CD14-positive monocyte (primary cell): ENCODE data around the gene ANKRD39. TPM values are rescaled to one million over a fixed set of nuclear protein-coding genes. Genes with fewer than 3 reads are reported as not detected.
A peak's percentile ranks its signal among the peaks of the same experiment; 100 is the strongest.

Experiments
- DNase-seq, 3 donors: peaks; one replicate each; pipeline ENCODE4 v3.0.0-alpha.2; 2011 to 2022
- H2AFZ ChIP-seq: 2 replicates; pipeline ENCODE4 v1.6.0; 2012; ENCODE audit warnings: mild to moderate bottlenecking, low read depth, low read length, inconsistent platforms; ENCODE audit not compliant: insufficient read depth, poor library complexity, severe bottlenecking
- H3K27ac ChIP-seq, 2 donors: 1 replicate in 1 of 2; 2 replicates in 1 of 2; pipeline ENCODE4 v1.5.1; 2012 to 2013; ENCODE audit warnings: low read length in 2 of 2, control low read depth in 1 of 2, inconsistent platforms in 1 of 2, low read depth in 1 of 2, mild to moderate bottlenecking in 1 of 2
- H3K27me3 ChIP-seq, 2 donors: one replicate each; pipeline versions ENCODE4 v1.6.0 to v1.6.1; 2011 to 2013; ENCODE audit warnings: low read length in 2 of 2; ENCODE audit not compliant: control insufficient read depth in 2 of 2, insufficient read depth in 2 of 2
- H3K36me3 ChIP-seq, 2 donors: replicated peaks in 1 of 2; 1 replicate in 1 of 2; 2 replicates in 1 of 2; pipeline versions ENCODE4 v1.5.1 to v1.6.1; 2012 to 2013; ENCODE audit warnings: low read length in 2 of 2, control low read depth in 1 of 2, inconsistent platforms in 1 of 2, mild to moderate bottlenecking in 1 of 2; ENCODE audit not compliant: insufficient read depth in 2 of 2, control insufficient read depth in 1 of 2
- H3K4me1 ChIP-seq, 2 donors: 1 replicate in 1 of 2; 2 replicates in 1 of 2; pipeline versions ENCODE4 v1.5.1 to v1.6.1; 2012 to 2013; ENCODE audit warnings: low read length in 2 of 2, control low read depth in 1 of 2, inconsistent platforms in 1 of 2, mild to moderate bottlenecking in 1 of 2, moderate library complexity in 1 of 2; ENCODE audit not compliant: insufficient read depth in 2 of 2, control insufficient read depth in 1 of 2
- H3K4me2 ChIP-seq: replicated peaks from 2 replicates; pipeline ENCODE3; 2012; ENCODE audit warnings: low read length, moderate library complexity, mild to moderate bottlenecking; ENCODE audit not compliant: poor library complexity, severe bottlenecking; ENCODE audit errors: extremely low read depth
- H3K4me3 ChIP-seq, 3 experiments: fragments of 200-600 bp in 1 of 3; sonication (generic) in 1 of 3; replicated peaks in 1 of 3; 1 replicate in 2 of 3; 2 replicates in 1 of 3; pipeline ENCODE4 v1.5.1; 2011 to 2013; ENCODE audit warnings: low read length in 3 of 3, mild to moderate bottlenecking in 3 of 3, control low read depth in 2 of 3, low read depth in 2 of 3, inconsistent platforms in 1 of 3, moderate library complexity in 1 of 3
- H3K79me2 ChIP-seq: 2 replicates; pipeline ENCODE4 v1.6.0; 2012; ENCODE audit warnings: mild to moderate bottlenecking, control low read depth, inconsistent platforms, low read length, moderate library complexity; ENCODE audit not compliant: insufficient read depth
- H3K9ac ChIP-seq: 2 replicates; pipeline ENCODE4 v1.6.0; 2017; ENCODE audit warnings: low read length, mild to moderate bottlenecking; ENCODE audit not compliant: insufficient read depth, poor library complexity, severe bottlenecking
- H3K9me3 ChIP-seq, 2 donors: replicated peaks in 1 of 2; 1 replicate in 1 of 2; 2 replicates in 1 of 2; pipeline versions ENCODE4 v1.5.1 to v1.6.1; 2012 to 2013; ENCODE audit warnings: low read length in 2 of 2, control low read depth in 1 of 2; ENCODE audit not compliant: control insufficient read depth in 1 of 2, insufficient read depth in 1 of 2
- H4K20me1 ChIP-seq: 2 replicates; pipeline ENCODE4 v1.6.0; 2012; ENCODE audit warnings: mild to moderate bottlenecking, low read length, control low read depth, moderate library complexity; ENCODE audit not compliant: insufficient read depth
- H3K27ac Mint-ChIP-seq, 7 donors: one replicate each; pipeline ENCODE4 v1.8.0; 2020; ENCODE audit warnings: mild to moderate bottlenecking in 7 of 7, mixed read lengths in 7 of 7, moderate library complexity in 6 of 7, inconsistent platforms in 2 of 7
- H3K27me3 Mint-ChIP-seq, 3 donors: one replicate each; pipeline ENCODE4 v1.8.0; 2021 to 2022; ENCODE audit warnings: low read depth in 3 of 3, mild to moderate bottlenecking in 3 of 3, mixed read lengths in 3 of 3, moderate library complexity in 3 of 3, inconsistent platforms in 1 of 3
- H3K36me3 Mint-ChIP-seq, 2 donors: one replicate each; pipeline ENCODE4 v1.8.0; 2020; ENCODE audit warnings: mixed read lengths in 2 of 2, inconsistent platforms in 1 of 2, mild to moderate bottlenecking in 1 of 2
- H3K4me1 Mint-ChIP-seq: one replicate; pipeline ENCODE4 v1.8.0; 2020; ENCODE audit warnings: mild to moderate bottlenecking, mixed read lengths
- H3K4me3 Mint-ChIP-seq, 2 donors: one replicate each; pipeline ENCODE4 v1.8.0; 2020; ENCODE audit warnings: mild to moderate bottlenecking in 2 of 2, mixed read lengths in 2 of 2, moderate library complexity in 1 of 2
- H3K9me3 Mint-ChIP-seq, 7 donors: one replicate each; pipeline ENCODE4 v1.8.0; 2020 to 2022; ENCODE audit warnings: mixed read lengths in 7 of 7, mild to moderate bottlenecking in 6 of 7, moderate library complexity in 6 of 7, inconsistent platforms in 2 of 7
- CTCF ChIP-seq: fragments of 200-600 bp; IDR thresholded peaks from one replicate; pipeline ENCODE4 v1.8.0; 2022; ENCODE audit warnings: antibody characterized with exemption, mild to moderate bottlenecking
- WGBS: methylation state at CpG from one replicate; pipeline ENCODE4 v1.1.5; 2013; ENCODE audit warnings: missing lambda C conversion rate; ENCODE audit not compliant: insufficient coverage; 5-methylcytosine and 5-hydroxymethylcytosine counted together
- intact Hi-C, 2 donors: fragments of 100-400 bp; cut with micrococcal nuclease; formaldehyde crosslinking; loops; one replicate each; pipeline versions ENCODE4 v1.15.0 to v1.15.1; 2023
- polyA plus RNA-seq, 3 donors: library from polyadenylated mRNA; depleted of rRNA in 1 of 3; unstranded in 2 of 3; stranded (reverse) in 1 of 3; fragments of 300-500 nt in 2 of 3; fragments of >200 nt in 1 of 3; fragmentation: Illumina TruSeq in 2 of 3; gene quantifications; 1 replicate in 2 of 3; 2 replicates in 1 of 3; pipeline ENCODE4 v1.2.3, GENCODE V29; 2012 to 2021

The ANKRD39 gene
- polyA plus RNA-seq, 3 donors: 6.2 to 9.7 (median 9.0) TPM

DNA sequence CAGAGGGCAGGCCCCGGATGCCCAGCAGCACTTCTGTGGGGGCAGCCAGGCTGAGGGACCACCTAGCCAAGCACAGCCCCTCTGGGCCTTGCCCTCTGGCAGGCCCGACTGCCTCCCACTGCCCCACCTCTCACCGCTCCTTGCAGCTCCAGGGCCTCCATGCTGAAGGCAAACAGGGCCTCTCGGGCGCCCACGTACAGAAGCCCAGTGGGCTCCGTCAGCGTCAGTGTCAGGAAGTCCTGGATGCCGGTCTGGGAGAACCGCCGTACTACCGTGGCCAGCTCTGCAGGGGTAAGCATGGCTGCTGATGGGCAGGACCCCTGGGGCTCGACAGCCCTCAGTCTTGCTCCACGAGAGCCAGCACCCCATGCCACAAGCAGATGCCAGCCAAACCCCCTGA lies 8.3 kb upstream of the ANKRD39 start:
- H3K27ac ChIP-seq: no peak overlapping the region
- Mint-ChIP-seq H3K9me3 (peaks cover 0 to 12% (median 1%) of the 10 kb centered on the region in 7 donors), H3K27me3 (peaks cover 38 to 85% (median 46%) of the 10 kb centered on the region in 3 donors), H3K27ac (peak overlapping the region in 2 of 7 donors; percentile 36 to 58), H3K4me1 (peaks cover 60% of the 10 kb centered on the region), H3K36me3 (peaks cover 22 to 27% of the 10 kb centered on the region in 2 donors), H3K4me3 (peak overlapping the region in 1 of 2 donors; percentile 91)
- H3K79me2 ChIP-seq: no peaks in the 10 kb centered on the region
- no peak overlapping the region for H2AFZ ChIP-seq
- peak overlapping the region; percentile 84 for H3K4me2 ChIP-seq
- peaks cover 14% of the 10 kb centered on the region for H4K20me1 ChIP-seq
- no peaks in the 10 kb centered on the region for H3K36me3 ChIP-seq
- H3K9me3 ChIP-seq: peaks cover 0 to 8% of the 10 kb centered on the region in 2 donors
- no peak overlapping the region for H3K9ac ChIP-seq
- no peak for DNase-seq
- 46% methylated on average over 13 of the region's 14 CpGs for WGBS
- peak overlapping the region in 1 of 3 experiments; percentile 78 for H3K4me3 ChIP-seq
- H3K27me3 ChIP-seq: peaks cover 11 to 63% of the 10 kb centered on the region in 2 donors
- H3K4me1 ChIP-seq: peaks cover 66 to 80% of the 10 kb centered on the region in 2 donors
- intact Hi-C loops: no loop called here
- no peak for TF ChIP-seq CTCF

DNA sequence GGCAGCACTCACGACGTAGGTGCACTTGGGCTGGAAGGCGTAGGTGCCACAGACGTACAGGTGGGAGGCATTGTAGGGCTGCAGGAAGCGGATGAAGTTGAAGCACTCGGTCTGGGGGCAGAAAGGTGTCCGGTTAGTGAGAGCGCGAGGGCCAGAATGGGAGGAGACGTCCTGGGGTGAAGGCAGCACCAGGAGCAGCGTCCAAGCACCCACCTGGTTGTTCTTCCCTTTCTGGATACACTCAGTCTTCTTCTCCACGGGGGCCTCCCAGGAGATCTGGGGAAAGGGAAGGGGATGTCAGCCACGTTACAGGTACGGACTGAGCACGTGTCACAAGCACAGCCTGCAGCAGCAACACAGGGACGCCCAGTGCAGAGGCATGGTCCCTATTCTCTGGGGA lies 7.8 kb upstream of the ANKRD39 start:
- no peaks in the 10 kb centered on the region for H3K79me2 ChIP-seq
- no peak overlapping the region for H3K27ac ChIP-seq
- H3K9me3 ChIP-seq: peaks cover 0 to 3% of the 10 kb centered on the region in 2 donors
- Mint-ChIP-seq H3K4me3 (peak overlapping the region in 1 of 2 donors; percentile 83), H3K27me3 (peaks cover 33 to 84% (median 43%) of the 10 kb centered on the region in 3 donors), H3K27ac (peak overlapping the region in 2 of 7 donors; percentile 15 to 58), H3K4me1 (peaks cover 57% of the 10 kb centered on the region), H3K9me3 (peaks cover 0 to 8% (median 1%) of the 10 kb centered on the region in 7 donors), H3K36me3 (peaks cover 22 to 27% of the 10 kb centered on the region in 2 donors)
- WGBS: 98% methylated on average over 6 of the region's 16 CpGs
- H3K4me2 ChIP-seq: no peak overlapping the region
- H3K4me3 ChIP-seq: no peak overlapping the region
- H3K36me3 ChIP-seq: no peaks in the 10 kb centered on the region
- H3K4me1 ChIP-seq: peaks cover 64 to 77% of the 10 kb centered on the region in 2 donors
- no peak overlapping the region for H3K9ac ChIP-seq
- DNase-seq: no peak
- peaks cover 14% of the 10 kb centered on the region for H4K20me1 ChIP-seq
- TF ChIP-seq CTCF: no peak
- no peak overlapping the region for H2AFZ ChIP-seq
- peaks cover 6 to 63% of the 10 kb centered on the region in 2 donors for H3K27me3 ChIP-seq
- intact Hi-C loops: no loop called here
